Smooth muscle cell (in vitro differentiated cells): Measurements from ENCODE around the gene STARD13. TPM values are rescaled to one million over a fixed set of nuclear protein-coding genes. Genes with fewer than 3 reads are reported as not detected.
"Not testable (repeated sequence)": the region's sequence is repeated elsewhere in the genome, so short reads cannot be mapped to it uniquely, and the experiment has no call there.

Source experiments
- DNase-seq: peaks from one replicate; lab custom pipeline; 2025; ENCODE audit not compliant: unreplicated experiment; lab: John Stamatoyannopoulos, UW
- H2AFZ ChIP-seq: fragments of 200-600 bp; sonication (generic); 2 replicates; pipeline ENCODE4 v1.6.0; 2016; ENCODE audit warnings: antibody characterized with exemption, low read depth, mild to moderate bottlenecking
- H3F3A ChIP-seq: fragments of 200-600 bp; sonication (generic); 2 replicates; pipeline ENCODE4 v1.6.0; 2017; ENCODE audit warnings: antibody characterized with exemption, low read depth
- H3K27ac ChIP-seq: fragments of 200-600 bp; sonication (generic); 2 replicates; pipeline ENCODE4 v1.5.1; 2016; ENCODE audit warnings: low read depth, mild to moderate bottlenecking
- H3K27me3 ChIP-seq: fragments of 200-600 bp; sonication (generic); 2 replicates; pipeline ENCODE4 v1.6.1; 2016; ENCODE audit warnings: low read depth, mild to moderate bottlenecking
- H3K36me3 ChIP-seq: fragments of 200-600 bp; sonication (generic); 2 replicates; pipeline ENCODE4 v1.5.1; 2016; ENCODE audit warnings: low read depth
- H3K4me1 ChIP-seq: fragments of 200-600 bp; sonication (generic); 2 replicates; pipeline ENCODE4 v1.5.1; 2016; ENCODE audit warnings: low read depth
- H3K4me2 ChIP-seq: fragments of 200-600 bp; sonication (generic); 2 replicates; pipeline ENCODE4 v1.6.0; 2016; ENCODE audit warnings: mild to moderate bottlenecking
- H3K4me3 ChIP-seq: fragments of 200-600 bp; sonication (generic); 2 replicates; pipeline ENCODE4 v1.5.1; 2016; ENCODE audit warnings: mild to moderate bottlenecking
- H3K79me2 ChIP-seq: fragments of 200-600 bp; sonication (generic); 2 replicates; pipeline ENCODE4 v1.6.0; 2016; ENCODE audit warnings: low read depth, mild to moderate bottlenecking
- H3K9ac ChIP-seq: fragments of 200-600 bp; sonication (generic); 2 replicates; pipeline ENCODE4 v1.6.0; 2016; ENCODE audit warnings: low read depth
- H3K9me3 ChIP-seq: fragments of 200-600 bp; sonication (generic); replicated peaks from 2 replicates; pipeline ENCODE4 v1.5.1; 2016; ENCODE audit warnings: low read depth
- H4K20me1 ChIP-seq: fragments of 200-600 bp; sonication (generic); 2 replicates; pipeline ENCODE4 v1.6.0; 2016; ENCODE audit warnings: low read depth
- CTCF ChIP-seq: fragments of 200-600 bp; sonication (generic); IDR thresholded peaks from 2 replicates; pipeline ENCODE4 v1.5.1; 2017; ENCODE audit warnings: borderline replicate concordance, mild to moderate bottlenecking, antibody characterized with exemption; ENCODE audit not compliant: insufficient read depth, poor library complexity, severe bottlenecking
- WGBS: methylation state at CpG from one replicate; pipeline ENCODE4 v1.1.7; 2016; ENCODE audit warnings: low lambda C conversion rate; 5-methylcytosine and 5-hydroxymethylcytosine counted together
- polyA plus RNA-seq: library from polyadenylated mRNA; unstranded; fragments of >200 nt; fragmentation: Nextera tagmentation; extraction: Ambion mirVana; gene quantifications from 2 replicates; pipeline ENCODE4 v1.2.1, GENCODE V29; 2016
- total RNA-seq: library from RNA; depleted of rRNA; stranded (reverse); fragments of >200 nt; gene quantifications from 2 replicates; pipeline ENCODE4 v1.2.3, GENCODE V29; 2014

Gene STARD13
- total and polyA plus RNA-seq, 2 experiments from 2014 or later: 12.4 to 18.8 TPM

- Histone ChIP-seq H3F3A (no peaks in the 10 kb centered on the region), H3K27ac (no peak overlapping the region), H3K27me3 (no peaks in the 10 kb centered on the region), H4K20me1 (no peaks in the 10 kb centered on the region), H2AFZ (no peak overlapping the region), H3K4me1 (no peaks in the 10 kb centered on the region), H3K4me3 (no peak overlapping the region), H3K36me3 (no peaks in the 10 kb centered on the region), H3K9me3 (no peaks in the 10 kb centered on the region), H3K9ac (no peak overlapping the region), H3K4me2 (no peak overlapping the region), H3K79me2 (peaks cover 21% of the 10 kb centered on the region)
- no peak for TF ChIP-seq CTCF
- no peak for DNase-seq
- 89% methylated on average over 4 of the region's 4 CpGs for WGBS
These were observed 107.2 kb downstream of the STARD13 start for GRCh38 chr13:33178209-33178840.

GRCh38 chr13:33177340-33178208 is 108.0 kb downstream of the STARD13 start:
- H3K4me2 ChIP-seq, H3K9ac ChIP-seq, H3F3A ChIP-seq, H2AFZ ChIP-seq, H4K20me1 ChIP-seq, H3K27ac ChIP-seq, H3K4me3 ChIP-seq, DNase-seq, H3K9me3 ChIP-seq, H3K27me3 ChIP-seq, H3K36me3 ChIP-seq, H3K4me1 ChIP-seq: not testable (repeated sequence)
- H3K79me2 ChIP-seq: peaks cover 13% of the 10 kb centered on the region
- 95% methylated on average over 4 of the region's 4 CpGs for WGBS

GRCh38 chr13:33176526-33176925 is 109.0 kb downstream of the STARD13 start:
- DNase-seq: no peak
- Histone ChIP-seq H3K36me3 (no peaks in the 10 kb centered on the region), H3K27me3 (no peaks in the 10 kb centered on the region), H3K4me3 (no peak overlapping the region), H4K20me1 (no peaks in the 10 kb centered on the region), H3K4me1 (no peaks in the 10 kb centered on the region), H3K9ac (no peak overlapping the region), H3K4me2 (no peak overlapping the region), H2AFZ (no peak overlapping the region), H3F3A (no peaks in the 10 kb centered on the region), H3K79me2 (peaks cover 9% of the 10 kb centered on the region), H3K9me3 (no peaks in the 10 kb centered on the region), H3K27ac (peak overlapping the region; percentile 22)
- 29% methylated on average over 1 of the region's 1 CpG for WGBS
- TF ChIP-seq CTCF: no peak

GRCh38 chr13:33175991-33176390 is 109.6 kb downstream of the STARD13 start:
- Histone ChIP-seq H2AFZ (no peak overlapping the region), H3K4me2 (no peak overlapping the region), H3F3A (no peaks in the 10 kb centered on the region), H3K79me2 (peaks cover 5% of the 10 kb centered on the region), H3K4me3 (no peak overlapping the region), H3K9me3 (no peaks in the 10 kb centered on the region), H4K20me1 (no peaks in the 10 kb centered on the region), H3K36me3 (no peaks in the 10 kb centered on the region), H3K9ac (no peak overlapping the region), H3K27ac (peak overlapping the region; percentile 22), H3K27me3 (no peaks in the 10 kb centered on the region), H3K4me1 (no peaks in the 10 kb centered on the region)
- WGBS: 47% methylated on average over 2 of the region's 2 CpGs
- no peak for DNase-seq
- no peak for TF ChIP-seq CTCF
